K562 (cell line): Measurements from ENCODE around the gene FBXO8. TPM values are rescaled to one million over a fixed set of nuclear protein-coding genes. Genes with fewer than 3 reads are reported as not detected.

Experiments used
- ATAC-seq: fragments of 200-7000 bp; cut with Tn5 transposase; 3 replicates; pipeline ENCODE4 v1.9.1; 2020; ENCODE audit warnings: moderate library complexity
- BruUV-seq: library from RNA; stranded (reverse); fragments of 400-500 nt; replicated peaks from 2 replicates; lab custom pipeline; 2021; lab: Mats Ljungman, UMichigan
- CTCF ChIA-PET: fragments of 300-600 bp; formaldehyde crosslinking; extraction: SDS; loops from one replicate; lab custom pipeline; 2021; ENCODE audit warnings: low intra/inter-chr PET ratio; lab: Yijun Ruan, JAX
- POLR2A ChIA-PET: fragments of 300-600, 350-650 bp; sonication (Branson Sonifier 250); formaldehyde crosslinking; extraction: SDS; loops from one replicate; lab custom pipeline; 2021; ENCODE audit warnings: antibody characterized with exemption, inconsistent platforms; lab: Yijun Ruan, JAX
- DNase-seq, 4 experiments: peaks; one replicate each; pipeline versions ENCODE4 v3.0.0 to v3.0.0-alpha.2; 2011 to 2018; ENCODE audit warnings: low spot score in 3 of 4, mixed read lengths in 3 of 4; ENCODE audit errors: extremely low read depth in 1 of 4
- FAIRE-seq: peaks from 2 replicates; lab custom pipeline; 2011; peaks lifted over from hg19 to GRCh38; lab: Jason Lieb, UNC
- H2AFZ ChIP-seq: 2 replicates; pipeline ENCODE4 v1.6.0; 2011; ENCODE audit warnings: low read depth, low read length, control low read depth, inconsistent platforms
- H3K27ac ChIP-seq: fragments of 200-600 bp; 3 replicates; pipeline ENCODE4 v1.8.0; 2011; ENCODE audit warnings: low read depth, mild to moderate bottlenecking, control low read depth, inconsistent platforms, low read length, moderate library complexity, mixed read lengths; ENCODE audit errors: extremely low read depth
- H3K27me3 ChIP-seq, 2 experiments: fragments of 300-600 bp in 1 of 2; 2 replicates in 1 of 2; 3 replicates in 1 of 2; pipeline versions ENCODE4 v1.6.0 to v1.8.0; 2011; ENCODE audit warnings: inconsistent platforms in 2 of 2, low read length in 2 of 2, mild to moderate bottlenecking in 1 of 2, mixed read lengths in 1 of 2, moderate library complexity in 1 of 2; ENCODE audit not compliant: control insufficient read depth in 2 of 2, insufficient read depth in 2 of 2
- H3K36me3 ChIP-seq: fragments of 300-600 bp; 3 replicates; pipeline ENCODE4 v1.8.0; 2011; ENCODE audit warnings: mild to moderate bottlenecking, low read length, inconsistent platforms; ENCODE audit not compliant: control insufficient read depth, insufficient read depth
- H3K4me1 ChIP-seq, 2 experiments: fragments of 200-600 bp in 1 of 2; replicated peaks in 1 of 2; 2 replicates in 1 of 2; 3 replicates in 1 of 2; pipeline versions ENCODE4 v1.5.1 to v1.8.0; 2011; ENCODE audit warnings: inconsistent platforms in 2 of 2, low read length in 2 of 2, mild to moderate bottlenecking in 1 of 2, mixed read lengths in 1 of 2, moderate library complexity in 1 of 2; ENCODE audit not compliant: control insufficient read depth in 2 of 2, insufficient read depth in 2 of 2
- H3K4me2 ChIP-seq: 2 replicates; pipeline ENCODE4 v1.6.1; 2011; ENCODE audit warnings: low read length, control low read depth, inconsistent platforms, mixed read lengths; ENCODE audit not compliant: insufficient read depth
- H3K4me3 ChIP-seq: fragments of 200-600 bp; sonication (generic), shearing (Covaris generic); 2 replicates; pipeline ENCODE4 v1.5.1; 2016; ENCODE audit warnings: control low read depth, inconsistent platforms
- H3K79me2 ChIP-seq: fragments of 200-600 bp; 3 replicates; pipeline ENCODE4 v1.8.0; 2011; ENCODE audit warnings: low read length, inconsistent platforms; ENCODE audit not compliant: control insufficient read depth, insufficient read depth
- H3K9ac ChIP-seq, 2 experiments: 2 replicates each; pipeline versions ENCODE4 v1.6.0 to v1.6.1; 2011; ENCODE audit warnings: low read depth in 2 of 2, low read length in 2 of 2, control low read depth in 1 of 2, inconsistent platforms in 1 of 2, mild to moderate bottlenecking in 1 of 2, mixed read lengths in 1 of 2; ENCODE audit not compliant: insufficient read depth in 1 of 2
- H3K9me1 ChIP-seq: one replicate; pipeline ENCODE4 v1.6.0; 2011; ENCODE audit warnings: inconsistent platforms, mild to moderate bottlenecking, low read length, moderate library complexity; ENCODE audit not compliant: control insufficient read depth, insufficient read depth
- H3K9me3 ChIP-seq: replicated peaks from 2 replicates; pipeline ENCODE4 v1.5.1; 2011; ENCODE audit warnings: low read depth, low read length, inconsistent platforms; ENCODE audit not compliant: control insufficient read depth, insufficient read depth
- H4K20me1 ChIP-seq: replicated peaks from 2 replicates; pipeline ENCODE4 v1.6.1; 2011; ENCODE audit warnings: low read length, inconsistent platforms, mixed read lengths; ENCODE audit not compliant: control insufficient read depth, insufficient read depth
- DACH1 ChIP-seq: fragments of 450-650 bp; IDR thresholded peaks from 2 replicates; pipeline ENCODE4 v1.6.1; 2018; ENCODE audit not compliant: partially characterized antibody
- HNRNPH1 ChIP-seq: fragments of 200-400 bp; formaldehyde crosslinking; optimal IDR thresholded peaks from 2 replicates; pipeline ENCODE3; 2017; ENCODE audit warnings: low read depth, mild to moderate bottlenecking, low read length, moderate library complexity
- LARP7 ChIP-seq: fragments of 450-650 bp; IDR thresholded peaks from 2 replicates; pipeline ENCODE4 v1.6.1; 2016
- NFE2 ChIP-seq: IDR thresholded peaks from 2 replicates; pipeline ENCODE4 v1.6.1; 2014; ENCODE audit warnings: antibody characterized with exemption, low read depth
- NR0B1 ChIP-seq: fragments of 450-650 bp; IDR thresholded peaks from one replicate; pipeline ENCODE4 v1.6.1; 2018; ENCODE audit warnings: mild to moderate bottlenecking, moderate library complexity; ENCODE audit not compliant: partially characterized antibody
- RERE ChIP-seq: sonication (generic); formaldehyde crosslinking; IDR thresholded peaks from 2 replicates; pipeline ENCODE4 v1.8.0; 2023; ENCODE audit warnings: missing genetic modification reagents, mild to moderate bottlenecking, borderline replicate concordance
- SFPQ ChIP-seq: fragments of 200-400 bp; formaldehyde crosslinking; IDR thresholded peaks from 2 replicates; pipeline ENCODE4 v1.6.1; 2017; ENCODE audit warnings: mild to moderate bottlenecking, low read depth, low read length, moderate library complexity
- SIN3B ChIP-seq: fragments of 450-650 bp; IDR thresholded peaks from 2 replicates; pipeline ENCODE4 v1.6.1; 2017; ENCODE audit warnings: low read depth, mild to moderate bottlenecking, moderate library complexity
- SMARCB1 ChIP-seq: IDR thresholded peaks from 2 replicates; pipeline ENCODE4 v1.6.1; 2011; ENCODE audit warnings: improper control_type of control experiment, low read depth; ENCODE audit not compliant: insufficient read length
- SRSF7 ChIP-seq: fragments of 200-400 bp; formaldehyde crosslinking; optimal IDR thresholded peaks from 2 replicates; pipeline ENCODE3; 2017; ENCODE audit warnings: mild to moderate bottlenecking, low read depth, low read length
- TARDBP ChIP-seq: fragments of 450-650 bp; IDR thresholded peaks from 2 replicates; pipeline ENCODE4 v1.6.1; 2016
- TCF3 ChIP-seq: sonication (generic); formaldehyde crosslinking; IDR thresholded peaks from 2 replicates; pipeline ENCODE4 v1.4.0; 2020; ENCODE audit warnings: mild to moderate bottlenecking, missing genetic modification reagents
- ZBTB7A ChIP-seq: IDR thresholded peaks from 2 replicates; pipeline ENCODE4 v1.6.1; 2011; ENCODE audit warnings: low read depth, mild to moderate bottlenecking, low read length, moderate library complexity, borderline replicate concordance; ENCODE audit not compliant: control insufficient read depth
- ZNF431 ChIP-seq: sonication (generic); formaldehyde crosslinking; IDR thresholded peaks from 2 replicates; pipeline ENCODE4 v1.8.0; 2022; ENCODE audit warnings: mild to moderate bottlenecking, missing genetic modification reagents
- ZNF79 ChIP-seq: fragments of 250-450 bp; sonication (Bioruptor Pico); IDR thresholded peaks from 2 replicates; pipeline ENCODE4 v1.4.0; 2020; ENCODE audit warnings: low read depth, mild to moderate bottlenecking, moderate library complexity
- WGBS: fragments of 100-300 bp; shearing (Covaris generic); methylation state at CpG from one replicate; pipeline ENCODE4 v1.1.6; 2016; ENCODE audit warnings: low coverage, mixed read lengths; ENCODE audit not compliant: insufficient coverage; ENCODE audit errors: missing lambda C conversion rate; 5-methylcytosine and 5-hydroxymethylcytosine counted together
- in situ Hi-C: fragments of 300-500 bp; cut with MboI; formaldehyde crosslinking; loops from 4 replicates; pipeline ENCODE4 v1.15.0; 2018; ENCODE audit warnings: inconsistent platforms, mixed read lengths
- intact Hi-C: fragments of 100-400 bp; cut with micrococcal nuclease; formaldehyde crosslinking; loops from 2 replicates; pipeline ENCODE4 v1.14.2; 2022
- polyA plus RNA-seq, 8 experiments: library from polyadenylated mRNA; depleted of rRNA in 4 of 8; stranded (reverse) in 5 of 8; unstranded in 3 of 8; fragments of >200 nt; fragmentation: Nextera tagmentation in 2 of 8; fragmentation: Illumina TruSeq in 1 of 8; extraction: Ambion mirVana in 2 of 8; extraction: Trizol in 1 of 8; gene quantifications; 2 replicates each; pipeline versions ENCODE4 v1.2.1 to v1.2.3, GENCODE V29; 2011 to 2014; ENCODE audit warnings: inconsistent platforms in 1 of 8, missing spikeins in 1 of 8
- total RNA-seq, 7 experiments: library from RNA; depleted of rRNA in 6 of 7; stranded (reverse); fragments of >200 nt in 6 of 7; fragmentation: Illumina TruSeq in 2 of 7; extraction: Trizol in 2 of 7; gene quantifications; 2 replicates each; pipeline versions ENCODE4 v1.2.1 to v1.2.3, GENCODE V29; 2011 to 2021; ENCODE audit warnings: low replicate concordance in 1 of 7

The FBXO8 gene
- total and polyA plus RNA-seq, 9 of the 15 experiments (the other 6 are each of a cell fraction or from before 2014, with no cell fraction given) = 12.9 to 27.1 (median 14.8) TPM

GRCh38 chr4:174228988-174229387 is 54.5 kb downstream of the FBXO8 start:
- POLR2A ChIA-PET = interaction anchor here (1.2 to 1.3 kb wide), 2 partner anchors 9 to 12 kb away, joined by 4 to 5 read pairs; no protein-coding TSS in a partner anchor
- in situ Hi-C loops = no loop called here
- no TSS peak for BruUV-seq
- no peak for TF ChIP-seq ZNF431 (CRISPR knock-in tag)
- no peak for TF ChIP-seq ZNF79
- no peak for TF ChIP-seq DACH1
- TF ChIP-seq SRSF7 = no peak
- no peak for TF ChIP-seq SMARCB1
- no peak for TF ChIP-seq SFPQ
- no peak for TF ChIP-seq RERE
- TF ChIP-seq NFE2 = no peak
- TF ChIP-seq LARP7 = no peak
- no peak for TF ChIP-seq HNRNPH1
- TF ChIP-seq TCF3 (CRISPR knock-in tag) = no peak
- no peak for TF ChIP-seq NR0B1
- TF ChIP-seq ZBTB7A = no peak
- no peak for TF ChIP-seq TARDBP
- TF ChIP-seq SIN3B = no peak

More at GRCh38 chr4:174228988-174229387, 54.5 kb downstream of the FBXO8 start:
- Histone ChIP-seq H3K4me1 (peaks cover 0 to 3% of the 10 kb centered on the region in 2 experiments; a peak in 2 of 5 replicates), H3K9me1 (no peaks in the 10 kb centered on the region), H2AFZ (no peak overlapping the region), H3K79me2 (no peaks in the 10 kb centered on the region), H4K20me1 (no peaks in the 10 kb centered on the region), H3K36me3 (no peaks in the 10 kb centered on the region), H3K4me2 (no peak overlapping the region), H3K27ac (no peak overlapping the region), H3K4me3 (no peak overlapping the region), H3K9ac (no peak overlapping the region), H3K27me3 (no peaks in the 10 kb centered on the region), H3K9me3 (no peaks in the 10 kb centered on the region)
- 55% methylated on average over 2 of the region's 2 CpGs for WGBS
- intact Hi-C loops = no loop called here
- DNase-seq (no peak), ATAC-seq (no peak), FAIRE-seq (no peak)
- CTCF ChIA-PET = no interaction called here
